MCF 10A (cell line): ENCODE measurements around the gene SCD5. TPM values are rescaled to one million over a fixed set of nuclear protein-coding genes. Genes with fewer than 3 reads are reported as not detected.
A peak's percentile ranks its signal among the peaks of the same experiment; 100 is the strongest.

Experiments used
- BruUV-seq: library from RNA; stranded (reverse); fragments of 400-500 nt; replicated peaks from 2 replicates; lab custom pipeline; 2021; lab: Mats Ljungman, UMichigan
- CTCF ChIA-PET: fragments of 300-600 bp; sonication (Branson Sonifier 250); formaldehyde crosslinking; extraction: SDS; loops from one replicate; lab custom pipeline; 2021; ENCODE audit warnings: antibody characterized with exemption, inconsistent platforms; lab: Yijun Ruan, JAX
- POLR2A ChIA-PET: fragments of 300-600, 350-650 bp; sonication (Branson Sonifier 250); formaldehyde crosslinking; extraction: SDS; loops from one replicate; lab custom pipeline; 2020; ENCODE audit warnings: antibody characterized with exemption, inconsistent platforms; lab: Yijun Ruan, JAX
- DNase-seq: peaks from one replicate; pipeline ENCODE4 v3.0.0-alpha.2; 2018; ENCODE audit not compliant: unreplicated experiment
- H3K27ac Mint-ChIP-seq: one replicate; pipeline ENCODE4 v1.8.0; 2022; ENCODE audit warnings: mild to moderate bottlenecking, low read depth, mixed read lengths; ENCODE audit not compliant: unreplicated experiment
- H3K27me3 Mint-ChIP-seq: one replicate; pipeline ENCODE4 v1.8.0; 2022; ENCODE audit warnings: mixed read lengths; ENCODE audit not compliant: insufficient read depth, unreplicated experiment
- H3K36me3 Mint-ChIP-seq: one replicate; pipeline ENCODE4 v1.8.0; 2022; ENCODE audit warnings: mild to moderate bottlenecking, moderate library complexity, mixed read lengths; ENCODE audit not compliant: insufficient read depth, unreplicated experiment
- H3K4me1 Mint-ChIP-seq: one replicate; pipeline ENCODE4 v1.8.0; 2022; ENCODE audit warnings: mixed read lengths; ENCODE audit not compliant: insufficient read depth, unreplicated experiment
- H3K4me3 Mint-ChIP-seq: one replicate; pipeline ENCODE4 v1.8.0; 2022; ENCODE audit warnings: mild to moderate bottlenecking, moderate library complexity, mixed read lengths; ENCODE audit not compliant: unreplicated experiment
- H3K9me3 Mint-ChIP-seq: one replicate; pipeline ENCODE4 v1.8.0; 2022; ENCODE audit warnings: mixed read lengths; ENCODE audit not compliant: unreplicated experiment
- CTCF ChIP-seq: fragments of 200-600 bp; IDR thresholded peaks from one replicate; pipeline ENCODE4 v1.8.0; 2022; ENCODE audit warnings: antibody characterized with exemption, mild to moderate bottlenecking; ENCODE audit not compliant: unreplicated experiment
- intact Hi-C: fragments of 100-400 bp; cut with micrococcal nuclease; formaldehyde crosslinking; loops from 2 replicates; pipeline ENCODE4 v1.14.1; 2022
- total RNA-seq: library from RNA; stranded (reverse); gene quantifications from 2 replicates; pipeline ENCODE4 v1.2.3, GENCODE V29; 2022

SCD5 gene
- total RNA-seq, 1 experiment from 2014 or later = 3.6 TPM

GRCh38 chr4:82803746-82804145, 5.2 kb upstream of the SCD5 start:
- no TSS peak for BruUV-seq
- no peaks in the 10 kb centered on the region for H3K36me3 Mint-ChIP-seq
- H3K4me3 Mint-ChIP-seq = no peak overlapping the region
- intact Hi-C loops = no loop called here
- no peaks in the 10 kb centered on the region for H3K27me3 Mint-ChIP-seq
- no peak for DNase-seq
- ChIA-PET POLR2A (no interaction called here), CTCF (interaction anchor here (0.6 to 1.1 kb wide), 2 partner anchors 26 to 338 kb away, joined by 3 to 5 read pairs; no protein-coding TSS in a partner anchor)
- no peak overlapping the region for H3K27ac Mint-ChIP-seq
- H3K9me3 Mint-ChIP-seq = no peaks in the 10 kb centered on the region
- H3K4me1 Mint-ChIP-seq = no peaks in the 10 kb centered on the region
- TF ChIP-seq CTCF = no peak

DNA sequence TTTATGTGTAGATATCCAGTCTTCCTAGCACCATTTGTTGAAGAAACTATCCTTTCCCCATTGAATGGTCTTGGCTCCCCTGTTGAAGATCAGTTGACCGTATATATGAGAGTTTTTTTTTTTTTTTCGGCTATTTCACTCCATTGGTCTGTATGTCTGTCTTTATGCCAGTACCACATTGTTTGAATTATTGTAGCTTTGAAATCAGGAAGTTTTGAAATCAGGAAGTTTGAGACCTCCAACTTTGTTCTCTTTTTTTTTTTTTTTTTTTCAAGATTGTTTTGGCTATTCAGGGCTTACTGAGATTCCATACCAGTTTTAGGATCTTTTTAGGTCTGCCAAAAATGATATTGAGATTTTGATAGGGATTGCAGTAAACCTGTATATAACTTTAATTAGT, 4.3 kb upstream of the SCD5 start:
- no peaks in the 10 kb centered on the region for H3K27me3 Mint-ChIP-seq
- H3K4me3 Mint-ChIP-seq = no peak overlapping the region
- BruUV-seq = no TSS peak
- H3K4me1 Mint-ChIP-seq = no peaks in the 10 kb centered on the region
- no peaks in the 10 kb centered on the region for H3K9me3 Mint-ChIP-seq
- H3K27ac Mint-ChIP-seq = no peak overlapping the region
- CTCF ChIA-PET = interaction anchor here (0.6 to 1.7 kb wide), 9 partner anchors 18 to 1376 kb away, joined by 3 to 9 read pairs (median 3); no protein-coding TSS in a partner anchor
- no peak for DNase-seq
- no peak for TF ChIP-seq CTCF
- H3K36me3 Mint-ChIP-seq = no peaks in the 10 kb centered on the region
- POLR2A ChIA-PET = interaction anchor here (1.1 kb wide), 1 partner anchor 55 kb away, joined by 5 read pairs; no protein-coding TSS in a partner anchor
- intact Hi-C loops = loop anchor here (1.0 kb wide), 2 partner anchors 81 to 341 kb away; no protein-coding TSS in a partner anchor

DNA sequence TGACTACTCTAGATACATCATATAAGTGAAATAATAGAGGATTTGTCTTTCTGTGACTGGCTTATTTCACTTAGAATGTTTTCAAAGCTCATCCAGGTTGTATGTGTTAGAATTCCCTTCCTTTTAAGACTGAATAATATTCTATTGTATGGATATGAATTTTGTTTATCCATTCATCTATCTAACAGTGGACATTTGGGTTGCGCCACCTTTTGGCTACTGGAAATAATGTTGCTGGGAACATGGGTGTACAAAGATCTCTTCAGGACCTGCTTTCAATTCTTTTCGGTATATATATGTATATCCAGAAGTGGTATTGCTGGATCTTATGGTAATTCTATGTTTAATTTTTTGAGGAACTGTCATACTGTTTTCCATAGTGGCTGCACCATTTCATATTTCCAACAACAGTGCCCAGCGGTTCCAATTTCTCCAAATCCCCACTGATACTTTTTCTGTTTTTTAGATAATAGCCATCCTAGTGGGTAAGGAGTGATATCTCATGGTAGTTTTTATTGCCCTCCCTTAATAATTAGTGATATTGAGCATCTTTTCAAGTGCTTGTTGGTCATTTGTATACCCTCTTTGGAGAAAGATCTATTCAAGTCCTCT, 3.4 kb upstream of the SCD5 start:
- H3K36me3 Mint-ChIP-seq = no peaks in the 10 kb centered on the region
- CTCF ChIA-PET = interaction anchor here (0.7 to 4.4 kb wide), 14 partner anchors 9 to 338 kb away, joined by 3 to 51 read pairs (median 3); no protein-coding TSS in a partner anchor
- peak; percentile 33 for TF ChIP-seq CTCF
- no peaks in the 10 kb centered on the region for H3K9me3 Mint-ChIP-seq
- BruUV-seq = no TSS peak
- peaks cover 3% of the 10 kb centered on the region for H3K4me1 Mint-ChIP-seq
- H3K27me3 Mint-ChIP-seq = no peaks in the 10 kb centered on the region
- H3K27ac Mint-ChIP-seq = no peak overlapping the region
- POLR2A ChIA-PET = interaction anchor here (1.1 kb wide), 1 partner anchor 54 kb away, joined by 5 read pairs; no protein-coding TSS in a partner anchor
- peak; percentile 76 for DNase-seq
- no peak overlapping the region for H3K4me3 Mint-ChIP-seq
- intact Hi-C loops = loop anchor here (1.0 kb wide), 2 partner anchors 80 to 340 kb away; no protein-coding TSS in a partner anchor
